Heart right ventricle (tissue), 16 donors: ENCODE results near the gene MARVELD2. TPM values are rescaled to one million over a fixed set of nuclear protein-coding genes. Genes with fewer than 3 reads are reported as not detected.

Experiments
- ATAC-seq, 8 donors: fragments of 200-7000 bp; cut with Tn5 transposase; one replicate each; pipeline ENCODE4 v1.9.1; 2020; ENCODE audit warnings: mild to moderate bottlenecking in 8 of 8, moderate library complexity in 8 of 8, moderate number of reproducible peaks in 1 of 8
- DNase-seq, 2 donors: peaks; one replicate each; pipeline ENCODE4 v3.0.0-alpha.2; 2020
- H3K27ac ChIP-seq, 10 donors: fragments of 200-600 bp; sonication (generic) in 2 of 10; one replicate each; pipeline versions ENCODE4 v1.5.0 to v1.8.0; 2020 to 2022; ENCODE audit warnings: mild to moderate bottlenecking in 3 of 10
- H3K27me3 ChIP-seq, 7 donors: fragments of 200-600 bp; one replicate each; pipeline ENCODE4 v1.8.0; 2021 to 2022; ENCODE audit warnings: mild to moderate bottlenecking in 2 of 7
- H3K36me3 ChIP-seq, 9 donors: fragments of 200-600 bp; sonication (generic) in 1 of 9; one replicate each; pipeline versions ENCODE4 v1.5.0 to v1.8.0; 2020 to 2022; ENCODE audit warnings: mild to moderate bottlenecking in 2 of 9
- H3K4me1 ChIP-seq, 9 donors: fragments of 200-600 bp; sonication (generic) in 1 of 9; one replicate each; pipeline versions ENCODE4 v1.5.0 to v1.8.0; 2020 to 2022; ENCODE audit warnings: mild to moderate bottlenecking in 4 of 9
- H3K4me3 ChIP-seq, 10 donors: fragments of 200-600 bp; sonication (generic) in 2 of 10; one replicate each; pipeline versions ENCODE4 v1.5.0 to v1.8.0; 2020 to 2022; ENCODE audit warnings: mild to moderate bottlenecking in 7 of 10, moderate library complexity in 2 of 10
- H3K9me3 ChIP-seq, 11 donors: fragments of 200-600 bp in 10 of 11; sonication (generic) in 2 of 11; one replicate each; pipeline versions ENCODE4 v1.5.0 to v1.8.0; 2013 to 2022; ENCODE audit warnings: mild to moderate bottlenecking in 2 of 11, control low read depth in 1 of 11, moderate library complexity in 1 of 11
- WGBS, 2 donors: extraction: QIAGEN DNeasy Blood & Tissue Kit; methylation state at CpG; one replicate each; pipeline ENCODE4 v1.1.7; 2013; ENCODE audit warnings: inconsistent platforms in 1 of 2; 5-methylcytosine and 5-hydroxymethylcytosine counted together
- intact Hi-C, 10 donors: fragments of 100-400 bp; cut with DNase I; formaldehyde crosslinking; loops; one replicate each; pipeline versions ENCODE4 v1.11.1 to v1.14.2; 2022
- polyA plus RNA-seq, 2 donors: library from polyadenylated mRNA; stranded (reverse); fragments of 200-250 nt; gene quantifications; one replicate each; pipeline ENCODE4 v1.2.3, GENCODE V29; 2013
- total RNA-seq, 10 donors: library from RNA; stranded (reverse); fragmentation: NEBNext Ultra II Directional in 3 of 10; extraction: Animal tissue kit (Norgen Biotek cat#: 25700) in 3 of 10; gene quantifications; one replicate each; pipeline versions ENCODE4 v1.2.1 to v1.2.4, GENCODE V29; 2021 to 2023
- TF ChIP-seq, protein P1 (sequence below), 9 donors: fragments of 200-600 bp; sonication (generic) in 2 of 9; IDR thresholded peaks; one replicate each; pipeline versions ENCODE4 v1.5.0 to v1.8.0; 2021 to 2022; ENCODE audit warnings: antibody characterized with exemption in 9 of 9, mild to moderate bottlenecking in 5 of 9, moderate library complexity in 1 of 9
- donor health status: Arrhythmogenic right ventricular cardiomyopathy.
- donor health status: ischemic (EF 13 %, LVEDD 7.1; RV severe dilation, severe dysfunction).
- donor health status: healthy with polysubstance abuse.
- donor health status: DM: no; HTN: yes; CAD: no.
- donor health status: DM: no; HTN: no; CAD: no.
- donor health status: ischemic (EF 25% LVEDD 6.9; RV normal size, moderate dysfunction).
- donor health status: ischemic (EF 25% LVEDD 5.7; RV mildly dilated, moderate dysfunction).
- donor health status: healthy.
- donor health status: DM: yes; HTN: yes; CAD: no.
- donor health status: Ischemic cardiomyopathy.
- donor health status: ischemic (EF 35%, LVEDD 5.7; RV mildly dilated, moderate dysfunction).
- donor health status: nonischemic (EF 11% LVEDD 7.7; RV severe dilation, severe dysfunction).
- donor health status: DM: yes; HTN: yes; CAD: no.
- donor health status: PGD.
- donor health status: ischemic (EF 29% LVEDD 5.4; RV normal size, mild dysfunction).
- donor health status: nonischemic (EF 23%, LVEDD 6.1; RV moderate dilation, normal function).

The MARVELD2 gene
- total and polyA plus RNA-seq, 12 donors, result 0.22 to 2.1 (median 1.2) TPM

DNA sequence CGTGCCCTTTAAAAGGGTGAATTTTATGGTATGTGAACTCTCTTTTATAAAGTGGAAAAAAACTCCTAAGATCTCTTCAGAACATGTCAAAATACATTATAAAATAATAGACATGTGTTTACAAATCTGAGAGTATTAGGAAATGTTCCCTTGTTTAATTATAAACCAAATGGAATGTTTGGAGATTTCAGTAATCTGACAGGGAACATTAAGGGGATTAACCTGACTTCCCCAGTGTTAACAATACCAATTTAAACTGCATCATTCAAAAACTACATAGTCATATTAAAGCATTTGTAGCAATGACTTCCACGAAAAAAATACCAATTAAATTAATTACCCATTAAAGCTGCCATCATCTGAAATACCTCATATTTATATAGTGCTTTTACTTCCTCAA lies 76.1 kb downstream of the MARVELD2 start:
- no peaks in the 10 kb centered on the region for H3K36me3 ChIP-seq

DNA sequence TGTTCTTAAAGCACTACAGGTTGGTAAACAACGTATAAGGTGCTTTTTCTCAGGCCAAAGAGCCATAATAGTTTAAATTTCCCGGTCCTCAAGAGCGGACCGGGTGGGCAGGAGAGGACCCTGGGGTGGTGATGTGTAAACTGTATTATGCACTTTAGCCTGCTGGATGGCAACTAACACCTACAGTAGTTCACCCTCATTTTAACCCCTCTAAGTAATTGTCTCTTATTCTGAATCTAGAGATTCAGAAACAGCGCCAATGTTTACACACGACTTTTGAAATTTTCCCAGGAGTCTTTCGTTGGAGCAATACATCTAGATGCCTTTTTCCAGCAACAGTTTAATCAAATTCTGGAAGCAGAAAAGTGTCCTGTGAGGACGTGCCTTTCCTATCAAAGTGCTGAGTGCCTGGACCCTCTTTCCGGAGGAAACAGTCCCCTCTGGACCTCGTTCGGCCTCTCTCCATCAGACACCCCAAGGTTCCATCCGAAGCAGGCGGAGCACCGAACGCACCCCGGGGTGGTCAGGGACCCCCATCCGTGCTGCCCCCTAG lies 77.0 kb downstream of the MARVELD2 start:
- DNase-seq (no peak), ATAC-seq (peak in 1 of 8 donors; percentile 7)
- Histone ChIP-seq H3K9me3 (no peaks in the 10 kb centered on the region), H3K27ac (no peak overlapping the region), H3K4me1 (peaks cover 3 to 26% (median 20%) of the 10 kb centered on the region in 9 donors), H3K27me3 (peaks cover 0 to 63% (median 48%) of the 10 kb centered on the region in 7 donors), H3K4me3 (peak overlapping the region; percentile 54 to 72 (median 64)), H3K36me3 (no peaks in the 10 kb centered on the region)
- 11 to 12% methylated on average over 17 of the region's 17 CpGs for WGBS, 2 donors
- TF ChIP-seq, protein P1, sequence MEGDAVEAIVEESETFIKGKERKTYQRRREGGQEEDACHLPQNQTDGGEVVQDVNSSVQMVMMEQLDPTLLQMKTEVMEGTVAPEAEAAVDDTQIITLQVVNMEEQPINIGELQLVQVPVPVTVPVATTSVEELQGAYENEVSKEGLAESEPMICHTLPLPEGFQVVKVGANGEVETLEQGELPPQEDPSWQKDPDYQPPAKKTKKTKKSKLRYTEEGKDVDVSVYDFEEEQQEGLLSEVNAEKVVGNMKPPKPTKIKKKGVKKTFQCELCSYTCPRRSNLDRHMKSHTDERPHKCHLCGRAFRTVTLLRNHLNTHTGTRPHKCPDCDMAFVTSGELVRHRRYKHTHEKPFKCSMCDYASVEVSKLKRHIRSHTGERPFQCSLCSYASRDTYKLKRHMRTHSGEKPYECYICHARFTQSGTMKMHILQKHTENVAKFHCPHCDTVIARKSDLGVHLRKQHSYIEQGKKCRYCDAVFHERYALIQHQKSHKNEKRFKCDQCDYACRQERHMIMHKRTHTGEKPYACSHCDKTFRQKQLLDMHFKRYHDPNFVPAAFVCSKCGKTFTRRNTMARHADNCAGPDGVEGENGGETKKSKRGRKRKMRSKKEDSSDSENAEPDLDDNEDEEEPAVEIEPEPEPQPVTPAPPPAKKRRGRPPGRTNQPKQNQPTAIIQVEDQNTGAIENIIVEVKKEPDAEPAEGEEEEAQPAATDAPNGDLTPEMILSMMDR (IDR thresholded peaks at IDR 0.05), result no peak
- intact Hi-C loops, result no loop called here

More for the DNA sequence above, 76.1 kb downstream of the MARVELD2 start:
- 74 to 78% methylated on average over 2 of the region's 2 CpGs for WGBS, 2 donors
- intact Hi-C loops, result no loop called here
- Histone ChIP-seq H3K27me3 (peaks cover 0 to 59% (median 41%) of the 10 kb centered on the region in 7 donors), H3K9me3 (no peaks in the 10 kb centered on the region), H3K27ac (no peak overlapping the region), H3K4me3 (no peak overlapping the region), H3K4me1 (peaks cover 3 to 26% (median 20%) of the 10 kb centered on the region in 9 donors)
- TF ChIP-seq, protein P1 (IDR thresholded peaks at IDR 0.05), result no peak
- DNase-seq, result no peak
- ATAC-seq, result no peak

DNA sequence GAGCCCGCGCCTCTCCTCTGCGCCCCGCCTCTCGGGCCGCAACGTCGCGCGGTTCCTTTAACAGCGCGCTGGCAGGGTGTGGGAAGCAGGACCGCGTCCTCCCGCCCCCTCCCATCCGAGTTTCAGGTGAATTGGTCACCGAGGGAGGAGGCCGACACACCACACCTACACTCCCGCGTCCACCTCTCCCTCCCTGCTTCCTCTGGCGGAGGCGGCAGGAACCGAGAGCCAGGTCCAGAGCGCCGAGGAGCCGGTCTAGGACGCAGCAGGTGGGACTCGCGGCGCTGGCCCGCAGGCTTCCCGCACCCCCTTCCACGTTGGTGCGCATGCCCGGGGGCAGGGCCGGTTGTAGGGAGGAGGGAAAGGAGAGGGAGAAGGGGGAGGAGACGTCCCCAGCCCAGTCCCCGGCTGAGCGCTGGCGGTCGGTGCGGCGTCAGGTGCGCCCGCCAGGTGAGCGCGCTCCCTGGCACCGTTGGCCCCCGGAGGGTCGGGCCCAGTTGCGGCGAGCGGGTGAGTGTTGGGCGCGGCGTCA lies 77.5 kb downstream of the MARVELD2 start, which contains the start of gene OCLN:
OCLN (plus strand) TSS at position 400 of the 532 bp plus-strand sequence. CDS start 11,455 bp downstream, outside the sequence.
- Histone ChIP-seq H3K27ac (peak within 1 kb of the TSS in 2 of 10 donors; percentile 16 to 58), H3K4me3 (peak within 1 kb of the TSS; percentile 54 to 72 (median 64)), H3K4me1 (peaks cover 3 to 26% (median 20%) of the 10 kb centered on the region in 9 donors), H3K27me3 (peaks cover 0 to 63% (median 50%) of the 10 kb centered on the region in 7 donors), H3K9me3 (no peaks in the 10 kb centered on the region), H3K36me3 (no peaks in the 10 kb centered on the region)
- 0 to 1% methylated on average over 47 to 56 of the region's 56 CpGs for WGBS, 2 donors
- TF ChIP-seq, protein P1 (IDR thresholded peaks at IDR 0.05), result no peak
- intact Hi-C loops, result no loop called here
- ATAC-seq, result peak; percentile 25 to 75 (median 58)
- DNase-seq, result peak in 1 of 2 donors; percentile 19

DNA sequence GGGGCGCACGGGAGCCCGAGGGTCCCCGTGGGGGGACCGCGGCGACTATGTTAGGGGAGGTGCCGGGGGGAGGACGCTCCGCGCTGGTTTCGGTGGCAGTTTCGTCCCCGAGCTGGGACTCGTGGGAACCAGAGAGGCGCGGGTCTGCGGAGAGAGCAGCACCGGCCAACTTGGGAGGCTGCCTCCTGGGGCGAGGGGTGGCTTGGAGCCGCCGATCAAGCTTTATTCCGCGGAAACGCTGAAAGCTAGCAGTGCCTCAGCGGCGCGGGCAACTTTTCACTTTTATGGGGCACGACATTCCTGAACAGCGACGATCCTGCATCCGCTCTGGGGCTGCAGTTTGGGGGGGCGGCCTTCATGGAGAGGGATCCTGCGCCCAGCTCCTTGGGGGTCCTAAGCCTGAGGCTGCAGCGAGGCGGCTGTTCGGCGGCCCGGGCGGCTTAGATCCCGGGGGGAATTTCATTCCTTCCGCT lies 78.0 kb downstream of the MARVELD2 start:
- H3K4me3 ChIP-seq, result peak overlapping the region; percentile 54 to 72 (median 64)
- H3K4me1 ChIP-seq, result peaks cover 3 to 26% (median 20%) of the 10 kb centered on the region in 9 donors
- DNase-seq (peak in 1 of 2 donors; percentile 14), ATAC-seq (peak in 7 of 8 donors; percentile 15 to 53 (median 37))
- intact Hi-C loops, result no loop called here
- 0% methylated on average over 41 to 42 of the region's 42 CpGs for WGBS, 2 donors
- peak overlapping the region in 1 of 10 donors; percentile 58 for H3K27ac ChIP-seq
- TF ChIP-seq, protein P1 (IDR thresholded peaks at IDR 0.05), result no peak
- H3K36me3 ChIP-seq, result no peaks in the 10 kb centered on the region
- H3K27me3 ChIP-seq, result peaks cover 0 to 63% (median 51%) of the 10 kb centered on the region in 7 donors
- no peaks in the 10 kb centered on the region for H3K9me3 ChIP-seq
